ENCODE data around the gene CHML. TPM values are rescaled to one million over a fixed set of nuclear protein-coding genes. Genes with fewer than 3 reads are reported as not detected.

Gene CHML
- total and polyA plus RNA-seq, 2 donors (not counting 1 experiment from before 2014, with no cell fraction given): 9.7 to 34.0 TPM

DNA sequence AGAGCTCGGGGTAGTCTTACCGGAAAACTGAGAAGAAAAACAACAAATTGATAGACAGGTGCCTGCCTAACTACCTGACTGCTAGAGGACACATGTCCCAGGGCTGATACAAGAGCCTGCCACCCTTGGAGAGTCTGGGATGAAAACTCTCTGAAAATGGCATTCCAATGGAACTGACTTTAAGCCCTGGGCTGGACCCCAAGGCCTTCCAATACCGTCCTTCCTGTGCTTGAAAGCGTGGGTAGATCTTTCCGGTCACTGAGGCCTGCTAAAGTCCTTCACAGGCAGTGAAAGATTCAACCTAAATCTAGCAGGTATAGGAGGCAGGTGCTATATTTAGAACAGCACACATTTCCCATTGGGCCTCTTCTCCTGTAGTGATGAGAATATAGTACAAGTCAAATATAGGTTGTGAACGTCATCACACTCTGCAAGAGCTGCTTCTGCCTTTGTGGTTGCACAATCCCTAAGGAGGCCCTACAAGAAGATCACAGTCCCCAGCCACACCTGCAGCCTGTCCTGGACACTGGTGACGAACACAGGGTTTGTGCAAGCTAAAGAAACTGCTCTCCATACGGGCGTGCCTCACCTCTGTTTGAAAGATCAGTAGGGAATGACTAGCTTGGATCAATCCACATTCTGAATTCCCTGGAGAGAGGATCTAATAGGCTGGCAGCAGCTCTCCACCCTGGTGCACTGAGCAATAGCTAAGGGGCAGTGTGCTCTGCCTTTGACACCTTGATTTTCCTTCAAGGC lies 876 bp upstream of the CHML start:
- Histone ChIP-seq H3K79me2 (ENCODE audit: control insufficient read depth, insufficient read depth, low read length) (peaks cover 35% of the 10 kb centered on the region), H3K27me3 (replicated peaks in 1 of 4; ENCODE audit: control extremely low read depth in 1 of 4, control insufficient read depth in 3 of 4, insufficient read depth in 4 of 4, low read length in 3 of 4) (no peaks in the 10 kb centered on the region), H4K20me1 (ENCODE audit: control insufficient read depth, insufficient read depth, low read length, poor library complexity, severe bottlenecking) (no peaks in the 10 kb centered on the region), H3K4me3 (ENCODE audit: control extremely low read depth in 1 of 5, extremely low read depth in 1 of 5, insufficient read depth in 1 of 5, low read depth in 2 of 5, low read length in 4 of 5) (peak overlapping the region in 4 of 5 experiments; percentile 39 to 97 (median 50)), H3K9me3 (ENCODE audit: control extremely low read depth in 1 of 3, control insufficient read depth in 2 of 3, insufficient read depth in 1 of 3, low read length in 2 of 3) (peaks cover 0 to 4% (median 0%) of the 10 kb centered on the region in 3 donors), H2AFZ (ENCODE audit: insufficient read depth, low read depth, low read length, poor library complexity, severe bottlenecking) (peak overlapping the region; percentile 74), H3K27ac (ENCODE audit: low read length in 2 of 2) (peak overlapping the region; percentile 55 to 62), H3K4me1 (ENCODE audit: control insufficient read depth in 2 of 2, insufficient read depth in 2 of 2, low read length in 2 of 2) (peaks cover 31 to 35% of the 10 kb centered on the region in 2 donors), H3K36me3 (replicated peaks in 1 of 2; ENCODE audit: control extremely low read depth in 1 of 2, control insufficient read depth in 1 of 2, extremely low read depth in 1 of 2, insufficient read depth in 2 of 2, low read length in 1 of 2) (no peaks in the 10 kb centered on the region), H3K4me2 (replicated peaks; ENCODE audit: low read depth, low read length, poor library complexity, severe bottlenecking) (peak overlapping the region; percentile 71), H3K9ac (ENCODE audit: low read length) (peak overlapping the region; percentile 66)
- ChIA-PET CTCF (interaction anchor here (0.8 to 1.9 kb wide), 9 partner anchors 14 to 207 kb away, joined by 3 to 7 read pairs (median 3); partner anchors contain the start of gene EXO1), POLR2A (interaction anchor here (1.0 to 1.5 kb wide), 5 partner anchors 11 to 207 kb away, joined by 3 to 5 read pairs (median 3); partner anchors contain the start of gene EXO1)
- Mint-ChIP-seq H3K9me3 (ENCODE audit: insufficient read depth) (peaks cover 3% of the 10 kb centered on the region), H3K27me3 (no peaks in the 10 kb centered on the region), H3K27ac (peak overlapping the region; percentile 88), H3K4me3 (peak overlapping the region; percentile 84), H3K4me1 (peaks cover 43% of the 10 kb centered on the region)
- TF ChIP-seq, protein P1, sequence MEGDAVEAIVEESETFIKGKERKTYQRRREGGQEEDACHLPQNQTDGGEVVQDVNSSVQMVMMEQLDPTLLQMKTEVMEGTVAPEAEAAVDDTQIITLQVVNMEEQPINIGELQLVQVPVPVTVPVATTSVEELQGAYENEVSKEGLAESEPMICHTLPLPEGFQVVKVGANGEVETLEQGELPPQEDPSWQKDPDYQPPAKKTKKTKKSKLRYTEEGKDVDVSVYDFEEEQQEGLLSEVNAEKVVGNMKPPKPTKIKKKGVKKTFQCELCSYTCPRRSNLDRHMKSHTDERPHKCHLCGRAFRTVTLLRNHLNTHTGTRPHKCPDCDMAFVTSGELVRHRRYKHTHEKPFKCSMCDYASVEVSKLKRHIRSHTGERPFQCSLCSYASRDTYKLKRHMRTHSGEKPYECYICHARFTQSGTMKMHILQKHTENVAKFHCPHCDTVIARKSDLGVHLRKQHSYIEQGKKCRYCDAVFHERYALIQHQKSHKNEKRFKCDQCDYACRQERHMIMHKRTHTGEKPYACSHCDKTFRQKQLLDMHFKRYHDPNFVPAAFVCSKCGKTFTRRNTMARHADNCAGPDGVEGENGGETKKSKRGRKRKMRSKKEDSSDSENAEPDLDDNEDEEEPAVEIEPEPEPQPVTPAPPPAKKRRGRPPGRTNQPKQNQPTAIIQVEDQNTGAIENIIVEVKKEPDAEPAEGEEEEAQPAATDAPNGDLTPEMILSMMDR (IDR thresholded peaks at IDR 0.05): no peak
- no peak for TF ChIP-seq EZH2 (IDR thresholded peaks at IDR 0.05; ENCODE audit: borderline replicate concordance, insufficient read depth, low read depth, low read length, poor library complexity, severe bottlenecking)
- intact Hi-C loops (cut with micrococcal nuclease): loop anchor here (1.0 kb wide), 5 partner anchors 89 to 1614 kb away; partner anchors contain the start of genes CEP170, FH and KMO
- ATAC-seq (ENCODE audit: low read depth) (no peak), DNase-seq (peak; percentile 41)
- 80% methylated on average over 7 of the region's 9 CpGs for WGBS (ENCODE audit: insufficient coverage)
